ENCODE measurements around the gene TEX36. TPM values are rescaled to one million over a fixed set of nuclear protein-coding genes. Genes with fewer than 3 reads are reported as not detected.

Gene TEX36
- polyA plus RNA-seq, 1 of the 3 experiments (the other 2 are of a cell fraction) = not detected

- Histone ChIP-seq H3K9me3 (no peaks in the 10 kb centered on the region), H2AFZ (ENCODE audit: low read depth) (no peak overlapping the region), H3K9ac (no peak overlapping the region), H3K27ac (ENCODE audit: low read depth in 2 of 2, low read length in 1 of 2) (no peak overlapping the region), H3K4me1 (ENCODE audit: control insufficient read depth in 1 of 2, insufficient read depth in 2 of 2, low read depth in 1 of 2, low read length in 1 of 2) (no peaks in the 10 kb centered on the region; a peak in 1 of 4 replicates), H3K79me2 (ENCODE audit: insufficient read depth) (no peaks in the 10 kb centered on the region), H3K4me2 (no peak overlapping the region), H3K36me3 (replicated peaks in 1 of 2; ENCODE audit: control insufficient read depth in 1 of 2, insufficient read depth in 2 of 2, low read length in 1 of 2) (no peaks in the 10 kb centered on the region), H3K27me3 (ENCODE audit: insufficient read depth) (no peaks in the 10 kb centered on the region), H3K4me3 (ENCODE audit: low read depth in 2 of 2, low read length in 1 of 2) (no peak overlapping the region), H4K20me1 (ENCODE audit: insufficient read depth) (no peaks in the 10 kb centered on the region), H3F3A (replicated peaks; ENCODE audit: insufficient read depth) (no peaks in the 10 kb centered on the region), H3K9me2 (no peaks in the 10 kb centered on the region)
- ChIA-PET POLR2A (no interaction called here), CTCF (no interaction called here)
- WGBS (ENCODE audit: low lambda C conversion rate) = 42% methylated on average over 6 of the region's 6 CpGs
- no peak for TF ChIP-seq NRF1 (IDR thresholded peaks at IDR 0.05; ENCODE audit: low read depth, low read length)
- no peak for TF ChIP-seq RAD21 (IDR thresholded peaks at IDR 0.05; ENCODE audit: low read length)
- TF ChIP-seq, protein P1, sequence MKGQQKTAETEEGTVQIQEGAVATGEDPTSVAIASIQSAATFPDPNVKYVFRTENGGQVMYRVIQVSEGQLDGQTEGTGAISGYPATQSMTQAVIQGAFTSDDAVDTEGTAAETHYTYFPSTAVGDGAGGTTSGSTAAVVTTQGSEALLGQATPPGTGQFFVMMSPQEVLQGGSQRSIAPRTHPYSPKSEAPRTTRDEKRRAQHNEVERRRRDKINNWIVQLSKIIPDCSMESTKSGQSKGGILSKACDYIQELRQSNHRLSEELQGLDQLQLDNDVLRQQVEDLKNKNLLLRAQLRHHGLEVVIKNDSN (IDR thresholded peaks at IDR 0.05; ENCODE audit: borderline replicate concordance, low read depth) = no peak
- TF ChIP-seq NFIC (IDR thresholded peaks at IDR 0.05; ENCODE audit: borderline replicate concordance) = no peak
- TF ChIP-seq YY1 (IDR thresholded peaks at IDR 0.05; ENCODE audit: low read depth) = no peak
- TF ChIP-seq JUND (IDR thresholded peaks at IDR 0.05) = no peak
- no peak for TF ChIP-seq IRF3 (IDR thresholded peaks at IDR 0.05; ENCODE audit: low read depth, low read length)
- no peak for TF ChIP-seq POLR2AphosphoS5 (IDR thresholded peaks at IDR 0.05; ENCODE audit: low read depth, low read length)
- TF ChIP-seq, protein P2, sequence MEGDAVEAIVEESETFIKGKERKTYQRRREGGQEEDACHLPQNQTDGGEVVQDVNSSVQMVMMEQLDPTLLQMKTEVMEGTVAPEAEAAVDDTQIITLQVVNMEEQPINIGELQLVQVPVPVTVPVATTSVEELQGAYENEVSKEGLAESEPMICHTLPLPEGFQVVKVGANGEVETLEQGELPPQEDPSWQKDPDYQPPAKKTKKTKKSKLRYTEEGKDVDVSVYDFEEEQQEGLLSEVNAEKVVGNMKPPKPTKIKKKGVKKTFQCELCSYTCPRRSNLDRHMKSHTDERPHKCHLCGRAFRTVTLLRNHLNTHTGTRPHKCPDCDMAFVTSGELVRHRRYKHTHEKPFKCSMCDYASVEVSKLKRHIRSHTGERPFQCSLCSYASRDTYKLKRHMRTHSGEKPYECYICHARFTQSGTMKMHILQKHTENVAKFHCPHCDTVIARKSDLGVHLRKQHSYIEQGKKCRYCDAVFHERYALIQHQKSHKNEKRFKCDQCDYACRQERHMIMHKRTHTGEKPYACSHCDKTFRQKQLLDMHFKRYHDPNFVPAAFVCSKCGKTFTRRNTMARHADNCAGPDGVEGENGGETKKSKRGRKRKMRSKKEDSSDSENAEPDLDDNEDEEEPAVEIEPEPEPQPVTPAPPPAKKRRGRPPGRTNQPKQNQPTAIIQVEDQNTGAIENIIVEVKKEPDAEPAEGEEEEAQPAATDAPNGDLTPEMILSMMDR (IDR thresholded peaks at IDR 0.05) = no peak
- no peak for TF ChIP-seq ZBTB33 (IDR thresholded peaks at IDR 0.05; ENCODE audit: borderline replicate concordance, low read depth)
- TF ChIP-seq GATA2 (CRISPR knock-in tag; IDR thresholded peaks at IDR 0.05) = no peak
- no peak for TF ChIP-seq FOXM1 (IDR thresholded peaks at IDR 0.05; ENCODE audit: low read depth)
- no peak for TF ChIP-seq TCF12 (IDR thresholded peaks at IDR 0.05)
- TF ChIP-seq SIN3A (IDR thresholded peaks at IDR 0.05; ENCODE audit: borderline replicate concordance, low read depth, low read length) = no peak
- TF ChIP-seq, protein P3, sequence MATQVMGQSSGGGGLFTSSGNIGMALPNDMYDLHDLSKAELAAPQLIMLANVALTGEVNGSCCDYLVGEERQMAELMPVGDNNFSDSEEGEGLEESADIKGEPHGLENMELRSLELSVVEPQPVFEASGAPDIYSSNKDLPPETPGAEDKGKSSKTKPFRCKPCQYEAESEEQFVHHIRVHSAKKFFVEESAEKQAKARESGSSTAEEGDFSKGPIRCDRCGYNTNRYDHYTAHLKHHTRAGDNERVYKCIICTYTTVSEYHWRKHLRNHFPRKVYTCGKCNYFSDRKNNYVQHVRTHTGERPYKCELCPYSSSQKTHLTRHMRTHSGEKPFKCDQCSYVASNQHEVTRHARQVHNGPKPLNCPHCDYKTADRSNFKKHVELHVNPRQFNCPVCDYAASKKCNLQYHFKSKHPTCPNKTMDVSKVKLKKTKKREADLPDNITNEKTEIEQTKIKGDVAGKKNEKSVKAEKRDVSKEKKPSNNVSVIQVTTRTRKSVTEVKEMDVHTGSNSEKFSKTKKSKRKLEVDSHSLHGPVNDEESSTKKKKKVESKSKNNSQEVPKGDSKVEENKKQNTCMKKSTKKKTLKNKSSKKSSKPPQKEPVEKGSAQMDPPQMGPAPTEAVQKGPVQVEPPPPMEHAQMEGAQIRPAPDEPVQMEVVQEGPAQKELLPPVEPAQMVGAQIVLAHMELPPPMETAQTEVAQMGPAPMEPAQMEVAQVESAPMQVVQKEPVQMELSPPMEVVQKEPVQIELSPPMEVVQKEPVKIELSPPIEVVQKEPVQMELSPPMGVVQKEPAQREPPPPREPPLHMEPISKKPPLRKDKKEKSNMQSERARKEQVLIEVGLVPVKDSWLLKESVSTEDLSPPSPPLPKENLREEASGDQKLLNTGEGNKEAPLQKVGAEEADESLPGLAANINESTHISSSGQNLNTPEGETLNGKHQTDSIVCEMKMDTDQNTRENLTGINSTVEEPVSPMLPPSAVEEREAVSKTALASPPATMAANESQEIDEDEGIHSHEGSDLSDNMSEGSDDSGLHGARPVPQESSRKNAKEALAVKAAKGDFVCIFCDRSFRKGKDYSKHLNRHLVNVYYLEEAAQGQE (IDR thresholded peaks at IDR 0.05; ENCODE audit: low read depth, low read length) = no peak
- no peak for TF ChIP-seq TAF1 (IDR thresholded peaks at IDR 0.05; ENCODE audit: borderline replicate concordance, low read depth, low read length)
- no peak for TF ChIP-seq CHD2 (IDR thresholded peaks at IDR 0.05; ENCODE audit: low read length, partially characterized antibody)
- DNase-seq = no peak
Measured at GRCh38 chr10:125637496-125637895, 45.5 kb downstream of the TEX36 start.
